HG02884 (cell line): ENCODE results near the gene DENND1A.

Experiments
- ATAC-seq: cut with Tn5 transposase; IDR thresholded peaks from one replicate; pipeline ENCODE4 v1.9.1; 2021; ENCODE audit warnings: mild to moderate bottlenecking, moderate library complexity; ENCODE audit not compliant: unreplicated experiment

The DENND1A gene

DNA sequence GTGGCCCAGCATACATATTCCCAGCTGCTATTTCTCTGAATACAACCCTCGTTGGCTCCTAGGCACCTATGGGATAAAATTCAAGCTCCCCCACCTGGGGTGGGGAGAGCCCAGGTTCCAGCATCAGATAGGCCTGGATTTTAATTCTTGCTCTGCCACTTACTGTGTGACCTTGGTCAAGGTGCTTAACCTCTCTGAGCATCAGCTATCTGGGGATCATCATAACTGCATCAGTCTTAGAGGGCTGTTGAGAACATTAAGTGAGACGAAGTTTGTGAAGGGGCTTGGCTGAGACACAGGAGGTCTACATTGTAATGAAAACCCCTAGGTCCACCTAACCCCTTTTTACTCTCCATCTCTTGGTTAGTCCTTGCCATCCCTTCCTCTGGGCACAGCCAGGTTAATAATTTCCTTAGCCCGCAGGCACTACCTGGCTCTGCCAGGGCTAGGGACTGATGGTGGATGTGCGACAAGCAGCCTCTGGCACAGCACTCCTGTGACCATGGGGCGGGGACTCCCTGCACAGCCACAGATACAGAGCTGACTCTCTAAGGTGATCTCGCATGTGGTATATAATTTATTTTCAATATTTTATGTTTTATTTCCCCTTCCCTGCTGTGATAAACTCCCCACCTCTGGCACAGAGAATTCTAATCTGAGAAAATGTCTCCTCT is 505.2 kb downstream of the DENND1A start:
- no peak for ATAC-seq

DNA sequence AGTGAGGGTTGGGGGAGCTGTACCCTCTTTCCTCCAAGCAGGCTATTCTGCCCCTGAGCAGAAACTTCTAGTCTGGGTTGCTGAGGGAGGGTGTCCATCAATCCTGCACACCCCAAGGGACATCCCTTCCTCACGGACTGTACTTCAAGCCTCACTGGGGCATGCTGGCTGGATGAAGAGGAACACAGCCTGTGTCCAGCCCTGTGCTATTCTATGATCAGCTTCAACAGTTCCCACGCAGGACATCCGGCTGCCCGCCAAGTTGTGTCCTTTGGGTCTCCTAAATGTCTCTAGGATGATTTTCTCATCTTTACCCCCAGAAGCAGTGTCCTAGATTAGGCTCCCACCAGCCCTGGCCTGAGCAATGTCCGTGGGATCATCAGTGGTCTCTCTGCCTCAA is 505.8 kb downstream of the DENND1A start:
- no peak for ATAC-seq

DNA sequence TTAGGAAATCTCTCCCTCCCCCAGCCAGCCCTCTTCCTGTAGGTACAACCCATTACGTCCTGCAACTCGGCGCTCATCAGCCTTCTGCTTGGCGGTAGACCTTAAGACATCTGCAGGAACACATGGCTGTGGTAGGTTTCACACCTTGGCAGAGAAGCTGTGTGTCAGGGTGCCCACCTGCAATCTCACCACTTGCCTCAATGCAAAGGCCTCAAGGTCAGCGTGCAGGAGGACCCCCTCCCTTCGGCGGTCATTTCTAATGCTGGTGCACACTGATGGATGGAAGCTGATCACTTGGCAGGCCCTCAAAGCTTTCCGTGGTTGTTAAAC is 506.6 kb downstream of the DENND1A start:
- ATAC-seq: no peak

DNA sequence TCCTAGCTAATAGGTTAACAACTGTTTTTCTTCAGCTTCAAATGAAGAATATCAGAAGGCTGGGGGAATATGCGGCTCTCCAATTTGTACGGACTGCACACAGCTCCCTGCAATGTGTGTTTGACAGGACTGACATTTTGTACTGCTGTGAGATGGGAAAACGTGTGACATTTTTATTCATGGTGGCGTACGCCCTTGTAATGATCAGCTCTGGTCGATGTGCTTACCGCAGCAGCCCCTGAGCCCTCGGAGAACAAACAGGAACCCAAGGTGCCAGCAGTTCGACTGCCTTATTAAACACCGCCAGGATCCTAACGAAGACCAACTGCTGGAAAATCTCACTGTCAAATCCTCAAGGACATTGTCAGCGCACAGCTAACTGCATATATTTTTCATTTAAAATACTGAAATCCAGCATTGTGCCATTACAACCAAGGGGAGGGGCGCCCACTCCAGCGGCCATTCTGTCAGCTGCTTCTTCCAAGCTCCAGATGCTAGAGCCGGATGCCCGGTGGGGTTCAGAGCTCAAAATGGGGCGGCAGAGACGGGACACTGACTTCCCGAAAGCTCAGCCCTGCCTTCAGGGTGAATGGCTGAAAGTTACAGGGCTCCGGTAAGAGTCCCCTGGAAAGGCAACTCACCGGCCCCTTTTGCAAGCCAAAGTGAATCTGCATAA is 507.2 kb downstream of the DENND1A start:
- ATAC-seq: no peak

DNA sequence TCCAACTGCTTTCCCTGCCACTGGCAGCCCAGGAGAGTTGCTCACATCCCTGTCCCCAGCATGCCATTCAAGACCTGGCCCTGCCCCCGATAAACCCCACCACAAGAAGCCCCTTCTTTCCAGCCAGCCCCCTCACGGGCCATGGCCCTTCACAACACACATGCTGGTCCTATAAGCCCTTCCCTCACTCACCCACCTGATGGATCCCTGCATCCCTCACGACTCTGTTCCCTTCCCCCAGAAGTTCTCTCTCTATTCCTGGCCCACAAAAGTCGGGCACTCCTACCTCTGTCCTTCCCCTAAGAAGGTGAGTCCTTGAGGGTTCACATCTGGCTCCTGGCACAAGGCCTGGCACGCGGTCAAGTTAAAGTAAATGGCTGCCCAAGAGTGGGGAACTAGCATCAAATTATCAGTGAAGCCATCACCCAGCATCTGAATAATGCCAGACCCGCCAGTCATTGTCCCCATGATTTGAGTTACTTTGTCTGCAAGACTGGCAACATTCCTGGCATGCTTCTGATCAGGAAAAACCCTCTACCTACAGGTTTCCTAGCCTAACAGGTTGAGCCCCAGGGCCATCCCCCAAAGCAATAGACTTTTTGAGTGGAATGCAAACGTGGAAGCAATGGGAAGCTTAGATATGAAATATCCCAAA is 508.0 kb downstream of the DENND1A start:
- no peak for ATAC-seq

DNA sequence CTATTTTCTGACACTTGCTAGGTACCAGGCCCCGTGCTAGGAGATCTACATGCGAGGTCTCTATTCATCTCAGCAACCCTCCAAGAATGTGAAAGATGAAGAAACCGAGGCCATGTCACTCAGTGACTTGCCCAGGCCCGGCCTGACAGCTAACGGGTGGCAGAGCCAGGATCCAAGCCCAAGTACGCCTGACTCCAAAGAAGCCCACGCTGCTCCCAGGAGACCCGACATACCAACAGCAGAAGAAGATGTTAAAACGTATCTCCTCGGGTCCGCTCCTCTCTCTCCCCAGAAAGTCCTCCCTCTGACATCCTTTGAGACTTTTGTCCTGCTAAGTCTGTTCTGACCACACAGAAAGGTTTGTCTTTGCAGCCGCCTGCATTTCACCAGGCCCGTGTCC is 508.7 kb downstream of the DENND1A start:
- no peak for ATAC-seq

DNA sequence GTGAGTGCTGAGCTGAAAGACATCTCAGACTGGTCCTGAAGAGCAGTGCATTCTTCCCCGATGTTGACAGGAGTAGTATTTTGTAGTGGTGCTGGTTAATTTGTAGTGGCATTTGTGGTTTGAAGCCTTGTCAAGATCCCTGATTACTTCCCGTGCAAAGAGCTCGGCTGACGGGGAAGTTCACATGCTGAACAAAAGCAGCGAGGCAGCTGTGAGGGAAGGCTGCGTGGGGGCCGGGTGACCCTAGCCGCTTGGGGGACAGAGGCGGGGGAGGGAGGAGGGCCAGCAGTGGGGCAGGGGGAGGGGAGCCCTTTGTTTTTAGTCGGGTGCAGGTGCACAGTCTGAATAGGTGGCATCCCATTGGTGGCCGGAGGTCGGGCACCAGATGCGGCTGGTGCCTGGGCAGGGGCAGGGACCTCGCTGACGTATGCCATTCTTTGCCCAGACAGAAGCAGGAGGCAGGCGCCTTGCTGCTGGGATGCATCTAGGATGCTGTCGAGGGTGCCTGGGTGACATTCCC is 509.3 kb downstream of the DENND1A start:
- ATAC-seq: no peak

DNA sequence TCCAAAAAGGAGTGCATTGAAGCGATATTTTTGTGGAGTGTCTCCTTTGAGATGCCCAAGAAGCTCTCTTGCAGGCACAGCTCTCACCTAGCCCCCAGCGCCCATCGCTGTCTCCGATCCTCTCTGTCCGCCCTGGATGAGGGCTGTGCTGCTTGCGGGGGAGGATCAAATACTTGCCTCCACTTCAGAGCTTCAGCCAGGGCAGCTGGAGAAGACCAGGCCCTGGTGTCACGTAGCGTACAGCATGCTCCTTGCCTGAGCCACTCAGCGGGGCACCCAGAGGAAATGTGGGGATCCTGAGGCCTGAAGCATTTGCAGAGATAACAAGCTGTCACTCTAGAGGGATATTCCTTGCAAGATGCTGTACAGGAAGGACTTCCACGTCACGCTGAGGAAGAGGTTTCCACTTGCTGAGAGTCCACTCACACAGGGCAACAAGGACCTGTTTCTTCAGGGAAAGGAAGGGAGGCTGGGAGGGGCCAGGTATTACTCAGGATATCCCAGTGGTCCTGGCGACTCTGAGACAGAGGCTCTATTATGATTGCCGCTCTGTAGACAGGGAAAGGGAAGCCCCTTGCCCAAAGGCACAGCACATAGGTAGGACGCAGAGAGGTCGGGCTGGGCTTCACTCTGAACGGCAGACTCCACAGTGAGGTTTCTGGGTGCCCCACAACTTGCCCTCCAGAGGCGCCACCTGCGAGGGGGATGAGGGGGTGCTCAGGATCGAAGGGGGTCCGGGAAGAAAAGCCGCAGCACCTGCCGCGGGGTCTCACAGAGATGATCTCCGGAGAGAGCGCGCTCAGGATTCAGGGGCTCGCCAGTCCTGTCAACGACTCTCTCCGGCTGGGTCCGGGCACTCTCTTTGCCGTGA is 510.0 kb downstream of the DENND1A start:
- no peak for ATAC-seq

DNA sequence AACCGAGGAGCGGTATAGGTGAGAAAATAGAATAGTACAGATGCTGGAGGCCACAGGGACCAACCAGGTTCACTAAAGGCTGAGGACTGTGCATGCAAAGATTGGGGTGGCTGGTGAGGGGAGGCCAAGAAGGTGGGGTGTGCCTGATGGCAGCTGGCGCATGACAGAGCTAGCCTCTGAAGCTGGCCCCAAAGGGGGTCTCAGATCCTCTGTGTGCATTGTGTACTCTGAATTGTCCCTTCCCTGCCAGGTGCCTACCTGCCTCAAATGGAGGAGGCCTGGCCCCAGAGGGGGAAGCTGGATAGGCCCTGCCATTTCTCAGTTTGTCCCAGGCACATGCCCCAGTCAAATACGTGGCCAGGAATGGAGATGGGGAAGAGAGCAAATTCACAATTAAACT is 510.8 kb downstream of the DENND1A start:
- no peak for ATAC-seq

DNA sequence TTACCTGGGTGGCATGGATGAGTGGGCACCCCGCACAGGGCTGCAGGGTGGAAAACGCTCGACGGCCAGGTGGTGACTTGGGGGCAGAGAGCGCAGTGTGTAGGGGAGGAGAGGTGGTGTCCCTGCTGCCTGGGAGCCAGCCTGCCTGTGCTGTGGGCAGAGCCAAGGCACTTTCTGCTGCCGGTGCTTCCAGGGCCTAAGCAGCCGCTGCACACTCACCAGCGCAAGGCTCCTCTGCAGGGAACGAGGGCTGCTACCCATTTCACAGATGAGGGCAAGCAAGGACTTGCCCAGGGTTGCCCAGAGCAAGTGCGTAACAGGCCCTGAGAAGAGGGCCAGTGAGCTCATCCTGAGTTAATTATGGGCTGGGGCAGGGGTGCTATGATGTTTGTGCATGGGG is 511.4 kb downstream of the DENND1A start:
- no peak for ATAC-seq

DNA sequence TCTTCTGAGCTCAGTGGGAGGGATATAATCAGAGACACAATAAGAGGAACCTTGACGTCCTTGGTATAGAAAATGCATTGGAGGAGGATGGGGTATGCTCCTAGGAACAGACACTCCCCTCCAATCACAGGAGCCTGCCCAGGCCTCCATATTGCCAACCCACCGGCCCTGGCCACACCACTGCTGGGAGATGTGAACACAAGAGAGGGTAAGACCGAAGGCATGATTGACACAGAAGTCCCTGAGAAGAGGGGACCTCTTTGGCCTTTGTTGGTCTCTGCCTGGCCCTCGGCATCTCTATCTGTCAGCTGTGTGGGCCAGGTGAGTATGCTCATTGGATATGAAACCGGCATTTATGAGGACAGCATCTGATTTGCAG is 511.9 kb downstream of the DENND1A start:
- no peak for ATAC-seq

DNA sequence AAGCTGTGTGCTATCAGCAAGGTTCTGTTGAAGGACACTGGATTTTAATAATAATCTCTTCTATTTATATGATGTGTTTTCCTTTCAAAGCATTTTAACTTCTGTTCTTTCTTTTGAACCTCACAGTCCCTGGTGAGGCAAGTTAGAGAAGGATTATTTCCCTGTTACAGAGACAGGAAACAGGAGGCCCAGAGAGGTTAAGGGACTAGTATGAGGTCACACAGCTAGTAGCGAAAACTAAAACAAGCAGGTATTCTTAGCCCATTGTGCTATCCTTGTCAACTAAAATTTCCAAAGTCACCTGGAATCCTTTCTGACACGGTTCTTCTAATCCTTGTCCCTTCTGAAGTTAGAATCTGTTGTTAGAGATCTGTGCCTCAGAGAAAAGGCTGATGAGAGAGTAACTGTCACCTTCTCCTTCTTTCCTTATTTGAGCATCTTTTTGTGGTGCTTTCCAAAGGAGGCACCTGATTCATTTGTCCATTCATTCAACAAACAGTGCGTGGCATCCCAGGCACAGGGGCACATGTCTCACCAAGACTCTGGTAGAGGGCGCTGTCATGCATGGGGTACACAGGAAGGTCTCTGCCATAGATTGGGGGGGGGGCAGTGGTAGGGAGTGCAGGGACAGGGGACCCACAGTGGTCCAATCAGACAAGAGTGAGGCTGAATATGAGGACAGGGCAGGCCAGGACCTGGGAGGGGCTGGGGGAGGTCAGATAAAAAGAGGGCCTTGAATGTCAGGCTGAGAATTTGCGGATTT is 512.5 kb downstream of the DENND1A start:
- ATAC-seq: no peak

DNA sequence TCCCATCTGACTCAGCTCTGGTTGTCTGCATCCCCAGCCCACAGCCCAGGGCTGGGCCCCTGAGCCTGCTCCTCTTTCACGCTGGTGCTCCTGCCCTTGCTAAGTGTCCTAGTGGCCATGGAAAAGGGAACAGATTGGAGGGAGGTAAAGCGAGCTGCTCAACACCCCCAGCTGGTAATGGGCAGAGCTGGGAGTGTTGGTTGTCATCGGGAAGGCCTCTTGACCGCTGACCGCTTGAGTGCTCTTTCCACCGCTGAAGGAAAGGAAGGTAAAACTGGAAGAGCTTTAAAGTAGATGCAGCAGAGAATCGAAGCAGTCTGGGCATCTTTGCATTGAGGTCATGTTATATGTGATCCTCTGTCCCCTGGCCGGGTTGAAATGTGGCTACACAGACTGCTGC is 513.8 kb downstream of the DENND1A start:
- ATAC-seq: no peak

DNA sequence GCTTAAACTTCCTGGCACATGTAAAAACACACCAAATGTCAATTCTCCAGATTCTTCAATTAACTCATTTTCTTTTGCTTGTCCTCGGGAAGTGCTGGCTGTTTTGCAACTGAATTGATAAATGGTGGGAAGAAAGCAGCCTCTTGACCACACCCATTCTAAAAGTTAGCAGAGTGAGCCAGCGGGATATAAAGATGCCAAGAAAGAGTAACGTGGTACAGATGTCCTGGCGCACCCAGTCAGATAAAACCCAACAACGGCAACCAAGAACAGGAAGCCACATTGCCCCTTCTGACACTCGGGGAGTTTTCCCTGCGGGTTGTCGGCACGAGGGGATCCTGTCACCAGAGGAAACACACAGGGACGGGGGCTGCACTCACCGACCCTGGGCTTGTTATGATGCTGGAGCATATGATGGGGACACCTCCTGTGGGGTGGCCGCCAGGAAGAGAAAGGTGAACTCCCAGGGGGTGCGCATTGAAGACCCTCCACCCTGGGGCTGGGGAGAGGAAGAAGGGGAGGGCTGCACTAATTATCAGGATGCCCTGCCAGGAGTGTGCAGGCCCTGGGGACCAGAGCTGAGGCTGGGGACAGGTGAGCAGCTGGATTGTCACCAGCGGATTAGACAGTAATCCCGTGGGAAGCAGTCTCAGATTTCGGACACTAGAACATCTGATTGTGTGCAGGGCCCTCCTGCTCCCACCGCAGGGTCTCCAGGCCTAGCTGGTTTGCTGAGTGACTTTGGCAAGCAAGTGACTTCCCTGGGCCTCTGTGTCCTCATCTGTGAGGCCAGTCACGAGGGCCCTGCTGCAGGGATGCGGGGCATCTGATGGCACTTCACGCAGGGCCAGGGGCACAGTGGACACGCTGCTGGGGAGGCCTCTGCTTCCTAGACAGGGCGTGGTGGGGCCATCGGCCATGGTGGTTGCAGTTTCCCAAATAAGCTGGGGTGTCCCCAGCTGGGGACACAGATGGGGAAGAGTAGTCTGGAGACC is 514.7 kb downstream of the DENND1A start:
- ATAC-seq: no peak

DNA sequence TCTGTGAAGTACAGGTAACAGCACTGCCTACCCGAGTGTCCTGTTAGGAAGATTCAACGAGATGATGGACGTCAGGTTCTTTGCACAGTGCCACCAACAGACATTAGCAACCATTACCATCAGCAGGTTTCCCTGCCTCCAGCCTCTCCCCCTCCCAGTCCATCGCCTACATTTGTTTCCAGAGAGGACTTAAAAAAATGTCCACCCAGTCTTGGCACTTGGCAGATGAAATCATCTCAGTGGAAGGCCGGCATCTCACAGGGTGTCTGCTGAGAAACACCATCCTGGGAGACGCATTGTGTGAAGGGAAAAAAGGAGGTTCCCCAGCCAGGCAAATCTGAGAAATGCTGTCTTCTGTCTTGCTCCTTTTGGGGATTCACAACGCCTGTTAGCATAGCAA is 515.7 kb downstream of the DENND1A start:
- no peak for ATAC-seq

DNA sequence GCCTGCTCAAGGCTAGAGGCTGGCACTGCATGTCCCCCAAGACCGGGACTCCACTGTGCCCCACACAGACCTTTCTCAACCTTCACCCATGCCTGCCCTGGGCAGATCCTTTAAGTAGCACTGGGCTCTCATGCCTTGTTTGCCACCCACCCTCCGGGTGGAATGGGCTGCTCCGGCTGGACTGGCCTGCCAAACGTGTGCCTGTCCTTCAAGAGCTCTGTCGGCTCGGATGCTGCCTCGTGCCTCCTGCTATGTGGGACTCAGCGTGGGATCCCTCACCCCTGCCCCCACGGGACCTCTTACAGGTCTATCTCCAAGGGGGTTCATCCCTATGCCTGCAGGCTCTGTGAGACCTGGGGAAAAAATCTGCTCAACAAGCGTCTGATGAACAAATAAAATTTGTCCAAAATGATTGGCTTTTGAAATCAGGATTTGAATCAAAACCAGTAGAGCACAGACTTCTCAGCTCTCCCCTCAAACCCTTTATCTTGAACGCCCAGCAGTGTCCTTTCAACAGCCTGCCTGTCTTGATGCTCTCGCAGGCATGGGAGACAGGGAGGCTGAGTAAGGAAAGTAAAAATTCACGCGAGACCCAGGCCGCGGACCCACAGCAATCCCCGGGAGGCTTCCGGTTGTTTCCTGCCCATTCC is 517.6 kb downstream of the DENND1A start:
- no peak for ATAC-seq

DNA sequence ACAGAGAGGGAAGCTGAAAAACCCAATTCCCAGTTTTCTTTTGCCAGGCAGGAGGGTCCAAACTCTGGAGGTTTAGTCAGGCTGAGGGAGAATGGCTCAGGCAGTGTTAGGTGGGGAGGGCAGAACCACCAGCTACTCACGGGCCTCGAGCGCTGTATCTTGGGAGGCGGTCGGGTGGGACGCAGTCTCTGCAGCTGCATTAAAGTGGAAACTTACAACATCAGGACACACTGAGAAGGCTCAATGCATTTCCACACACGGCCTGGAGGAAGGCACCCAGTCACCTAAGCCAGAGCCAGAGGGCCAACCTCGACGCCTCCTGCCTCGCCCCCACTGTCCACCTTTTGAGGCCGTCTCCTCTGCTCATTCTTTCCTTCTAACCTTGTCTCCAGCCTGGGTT is 518.3 kb downstream of the DENND1A start:
- no peak for ATAC-seq

DNA sequence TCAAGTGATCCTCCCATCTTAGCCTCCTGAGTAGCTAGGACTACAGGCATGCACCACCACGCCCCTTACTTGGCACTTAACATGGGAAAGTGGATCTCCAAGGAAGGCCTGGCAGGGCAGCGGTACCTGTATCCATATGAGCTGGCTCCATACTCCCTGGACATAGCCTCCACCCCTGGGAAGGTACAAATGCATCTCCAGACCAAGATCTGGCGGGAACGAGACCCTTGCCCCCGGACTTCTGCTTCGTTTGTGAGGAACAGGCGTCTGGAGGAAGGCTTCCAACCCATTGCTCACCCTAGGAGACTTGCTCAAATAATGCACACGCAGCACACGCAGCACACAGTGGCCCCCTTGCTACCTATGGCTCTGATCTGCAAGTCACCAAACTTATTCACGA is 518.7 kb downstream of the DENND1A start:
- ATAC-seq: no peak
